Right renal cortex interstitium (tissue), 3 donors: Measurements from ENCODE around the gene UMAD1. TPM values are rescaled to one million over a fixed set of nuclear protein-coding genes. Genes with fewer than 3 reads are reported as not detected.
A peak's percentile ranks its signal among the peaks of the same experiment; 100 is the strongest.

Experiments
- DNase-seq, 3 donors: peaks; one replicate each; pipeline ENCODE4 v3.0.0-alpha.2; 2013; ENCODE audit warnings: low read depth in 3 of 3, low spot score in 2 of 3
- polyA plus RNA-seq, 3 donors: library from polyadenylated mRNA; unstranded; fragments of 120-200 nt; gene quantifications; one replicate each; pipeline ENCODE4 v1.2.1, GENCODE V29; 2013; ENCODE audit not compliant: insufficient read length in 3 of 3

Gene UMAD1
- polyA plus RNA-seq, 3 donors: 18.4 to 23.4 (median 19.4) TPM

GRCh38 chr7:7761340-7761973 is 120.9 kb downstream of the UMAD1 start:
- DNase-seq: no peak

DNA sequence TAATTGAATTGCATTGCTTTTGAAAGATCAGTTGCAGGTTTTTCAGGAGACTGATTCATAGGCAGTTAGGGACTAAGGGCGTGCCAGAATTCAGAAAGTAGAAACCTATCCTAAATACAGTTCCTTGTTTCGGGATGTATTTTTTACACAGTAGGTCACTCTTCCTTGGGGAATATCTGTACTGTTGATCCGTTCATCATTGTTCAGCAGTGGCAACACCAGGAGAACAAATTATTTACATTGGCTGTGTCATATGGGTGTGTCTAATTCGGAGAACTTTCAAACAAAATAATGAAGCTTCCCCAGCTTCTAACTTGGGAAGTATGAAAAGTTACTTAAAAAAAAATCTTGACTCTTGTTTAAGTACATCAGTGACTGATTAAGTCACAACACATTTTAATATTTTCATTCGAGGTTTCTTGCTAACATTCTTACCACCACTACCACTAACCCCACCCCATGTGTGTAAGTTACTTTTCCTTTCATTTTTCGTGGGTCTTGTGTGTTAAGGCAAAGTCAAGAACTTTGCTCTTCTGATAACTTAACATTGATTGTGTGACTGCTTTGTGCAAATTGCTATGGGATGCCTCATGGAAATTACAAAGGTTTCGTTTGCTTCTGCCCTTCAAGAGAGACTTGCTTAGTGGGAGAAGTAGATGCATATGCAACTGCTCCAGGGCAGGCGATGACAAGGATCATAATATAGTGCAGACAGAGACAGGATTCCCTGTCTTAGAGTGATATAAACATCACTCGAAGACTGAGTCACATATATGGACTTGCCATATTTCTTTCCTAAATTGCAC is 121.6 kb downstream of the UMAD1 start:
- peak in 1 of 3 donors; percentile 12 for DNase-seq

GRCh38 chr7:7764520-7765396 is 124.2 kb downstream of the UMAD1 start:
- DNase-seq: no peak

GRCh38 chr7:7765422-7765821 is 124.9 kb downstream of the UMAD1 start:
- no peak for DNase-seq

GRCh38 chr7:7766671-7767070 is 126.1 kb downstream of the UMAD1 start:
- no peak for DNase-seq

- no peak for DNase-seq
Observed at GRCh38 chr7:7768977-7769709, 128.6 kb downstream of the UMAD1 start.

GRCh38 chr7:7769710-7770627 is 129.4 kb downstream of the UMAD1 start:
- no peak for DNase-seq

GRCh38 chr7:7771452-7771851 is 130.9 kb downstream of the UMAD1 start:
- no peak for DNase-seq

DNA sequence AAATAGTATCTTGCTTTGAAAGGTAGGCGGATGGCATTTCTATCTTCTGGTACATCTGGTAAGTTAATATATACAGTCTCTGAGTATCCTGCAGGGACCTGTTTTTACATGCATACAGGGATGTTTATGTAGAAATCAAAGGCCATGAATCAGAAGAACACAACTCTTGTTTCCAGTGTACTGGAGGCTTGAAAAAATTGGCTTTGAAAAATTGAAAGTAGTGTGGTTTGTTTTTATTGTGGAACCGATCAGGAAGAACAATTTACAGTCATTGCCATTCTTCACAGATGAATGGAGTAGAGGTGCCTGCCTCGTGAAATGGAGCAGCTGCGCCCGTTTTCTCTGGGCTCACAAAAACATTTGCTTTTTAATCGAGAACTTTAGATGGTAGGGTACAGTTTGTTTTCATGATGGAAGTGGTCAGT is 131.9 kb downstream of the UMAD1 start:
- DNase-seq: peak in 1 of 3 donors; percentile 9

DNA sequence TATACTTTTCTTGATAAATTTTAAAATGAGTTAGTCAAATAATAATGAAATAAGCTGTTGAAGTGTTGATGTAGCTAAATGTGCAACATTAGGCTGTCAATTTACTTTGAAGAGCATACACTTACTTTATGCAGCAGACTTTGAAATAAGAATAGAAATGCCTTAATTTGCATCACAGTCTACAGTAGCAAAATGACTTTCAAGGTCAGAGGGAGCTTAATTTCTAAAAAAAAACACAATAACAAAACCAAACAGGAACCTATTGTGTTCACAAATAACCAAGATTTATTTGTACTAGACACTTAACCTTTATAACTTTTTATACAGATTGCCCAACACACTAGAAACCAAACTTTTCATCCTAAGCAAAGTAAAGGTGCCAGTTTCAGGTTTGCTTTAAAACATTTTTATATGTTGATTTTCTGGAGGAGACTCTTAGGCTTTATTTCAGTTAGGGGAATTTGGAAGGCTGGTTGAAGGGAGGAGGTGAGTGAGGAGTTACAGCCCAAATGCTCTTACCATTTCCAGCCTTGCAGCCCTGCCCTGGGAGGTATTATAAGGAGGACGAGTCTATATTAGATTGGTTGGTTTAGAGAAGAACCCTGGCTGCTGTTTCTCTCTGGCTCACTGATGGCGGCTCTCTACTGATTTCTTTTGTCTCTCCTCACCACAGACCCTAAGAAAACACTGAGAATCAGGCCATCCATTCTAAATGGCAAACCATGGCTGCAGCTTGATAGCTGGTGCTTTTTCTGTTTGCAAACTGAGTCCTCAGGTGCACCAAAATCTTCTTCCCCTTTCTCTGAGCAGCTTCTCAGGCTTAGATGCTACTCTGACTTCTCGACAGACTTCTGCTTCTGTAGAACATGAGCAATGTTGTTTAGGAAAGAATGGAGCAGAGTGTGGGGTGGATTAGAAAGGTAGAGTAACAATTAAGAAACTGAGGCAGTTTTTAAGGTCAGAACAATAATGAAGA is 133.1 kb downstream of the UMAD1 start:
- DNase-seq: no peak

DNA sequence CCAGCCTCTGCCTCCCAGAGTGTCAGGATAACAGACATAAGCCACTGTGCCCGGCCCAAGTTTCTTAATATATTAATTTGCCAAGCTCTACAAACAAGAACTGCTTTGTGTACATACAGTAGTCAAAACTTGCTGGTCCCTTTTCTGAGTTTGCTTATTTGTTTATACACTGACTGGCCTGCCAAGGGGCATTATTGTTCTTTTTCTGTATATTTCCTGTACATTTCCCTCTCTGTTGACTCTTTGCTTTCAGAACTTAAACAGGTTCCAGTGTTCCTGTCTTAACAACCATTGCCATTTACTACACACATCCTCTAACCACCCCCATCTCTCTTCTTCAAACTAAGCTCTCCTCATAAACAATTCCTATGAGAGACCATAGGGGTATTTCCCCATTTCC is 139.3 kb downstream of the UMAD1 start:
- DNase-seq: no peak

GRCh38 chr7:7783001-7783400 is 142.4 kb downstream of the UMAD1 start:
- no peak for DNase-seq

DNA sequence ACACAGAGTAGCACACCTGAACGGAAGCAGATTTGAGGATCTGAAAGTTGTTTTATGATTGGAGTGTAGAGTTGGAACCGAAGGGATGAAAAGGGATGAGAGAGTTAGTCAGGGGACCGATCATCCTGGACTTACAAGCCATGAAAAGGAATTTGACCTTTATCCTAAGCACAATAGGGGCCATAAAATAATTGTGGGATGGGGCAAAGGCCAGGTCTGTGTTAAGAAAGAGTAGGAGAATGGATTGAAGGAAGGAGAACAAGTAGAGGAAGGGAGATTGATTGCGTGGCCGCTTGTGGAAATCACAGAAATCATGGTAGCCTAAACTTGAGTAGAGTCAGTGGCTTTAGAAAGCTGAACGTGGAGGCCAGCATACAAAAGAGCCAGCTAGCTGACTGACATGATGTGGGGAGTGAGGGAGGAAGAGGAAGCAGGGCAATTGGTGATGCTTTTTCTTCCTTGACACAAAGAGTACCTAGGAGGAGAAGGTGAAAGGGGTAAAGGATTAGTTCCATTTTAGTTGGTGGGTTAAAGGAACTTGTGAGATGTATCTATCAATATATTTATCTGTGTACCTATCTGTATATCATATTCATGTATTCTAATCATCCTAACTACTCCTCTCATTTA is 144.9 kb downstream of the UMAD1 start:
- no peak for DNase-seq

DNA sequence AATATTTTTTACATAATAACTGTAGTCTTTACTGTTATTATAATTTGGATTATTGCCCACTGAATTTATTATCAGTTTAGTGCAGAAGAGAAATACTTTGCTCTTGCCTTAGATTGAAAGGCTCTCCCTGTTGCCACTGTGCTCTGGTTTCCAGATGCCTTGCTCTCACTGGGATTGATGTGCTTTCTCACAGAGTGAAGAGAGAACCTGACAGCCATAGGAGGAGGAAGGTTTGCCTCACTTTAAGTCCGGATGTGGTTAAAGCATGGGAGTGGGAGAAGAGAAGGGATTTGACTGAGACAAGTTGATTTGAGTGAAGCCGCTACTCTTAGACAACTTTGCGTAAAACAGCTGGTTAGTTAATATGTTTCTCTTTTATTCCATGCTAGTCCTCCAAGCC is 146.0 kb downstream of the UMAD1 start:
- no peak for DNase-seq

DNA sequence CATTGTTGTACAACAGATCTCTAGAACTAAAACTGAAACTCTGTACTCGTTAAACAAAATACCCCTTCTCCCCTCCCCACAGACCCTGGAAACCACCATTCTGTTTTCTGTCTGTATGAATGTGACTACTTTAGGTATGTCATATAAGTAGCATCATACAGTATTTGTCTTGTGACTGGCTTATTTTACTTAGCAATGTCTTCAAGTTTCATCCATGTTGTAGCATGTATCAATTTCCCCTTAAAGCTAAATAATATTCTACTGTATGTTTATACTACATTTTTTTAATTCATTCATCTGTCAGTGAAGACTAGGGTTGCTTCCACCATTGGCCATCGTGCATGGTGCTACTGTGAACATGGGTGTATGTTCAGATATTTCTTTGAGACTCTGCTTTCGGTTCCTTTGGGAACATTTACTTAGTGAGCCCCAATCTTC is 149.0 kb downstream of the UMAD1 start:
- DNase-seq: no peak

DNA sequence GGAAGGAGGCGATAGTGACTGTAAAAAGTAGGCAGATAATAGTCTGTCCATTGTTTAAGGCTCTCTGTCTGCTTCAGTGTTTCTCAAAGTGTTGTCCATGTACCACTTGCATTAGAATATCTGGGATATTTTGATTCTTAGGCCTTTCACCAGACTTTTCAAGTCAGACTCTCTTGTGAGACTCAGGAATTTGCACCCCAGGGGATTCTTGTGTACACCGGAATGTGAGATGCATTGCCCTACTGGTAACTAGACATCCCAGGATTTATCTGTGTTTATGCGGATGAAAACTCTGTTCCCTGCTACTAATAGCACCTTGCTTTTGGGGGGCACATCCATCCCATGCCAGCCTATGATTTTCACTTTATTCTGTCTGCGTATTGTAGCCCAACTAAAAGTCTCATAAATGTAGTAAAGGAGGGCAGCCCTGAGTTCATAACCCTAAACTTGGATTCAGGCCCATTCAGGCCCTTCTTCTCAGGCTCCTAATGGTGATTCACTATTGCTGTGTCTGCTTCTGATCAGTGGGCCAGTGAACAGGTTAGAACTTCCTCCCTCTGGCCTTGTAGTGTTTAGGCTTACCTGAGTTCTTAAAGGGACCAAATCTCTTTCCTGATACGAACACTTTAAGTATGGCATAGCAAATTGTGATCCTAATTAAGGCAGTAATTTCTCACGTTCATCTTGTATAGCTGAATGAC is 149.6 kb downstream of the UMAD1 start:
- no peak for DNase-seq

DNA sequence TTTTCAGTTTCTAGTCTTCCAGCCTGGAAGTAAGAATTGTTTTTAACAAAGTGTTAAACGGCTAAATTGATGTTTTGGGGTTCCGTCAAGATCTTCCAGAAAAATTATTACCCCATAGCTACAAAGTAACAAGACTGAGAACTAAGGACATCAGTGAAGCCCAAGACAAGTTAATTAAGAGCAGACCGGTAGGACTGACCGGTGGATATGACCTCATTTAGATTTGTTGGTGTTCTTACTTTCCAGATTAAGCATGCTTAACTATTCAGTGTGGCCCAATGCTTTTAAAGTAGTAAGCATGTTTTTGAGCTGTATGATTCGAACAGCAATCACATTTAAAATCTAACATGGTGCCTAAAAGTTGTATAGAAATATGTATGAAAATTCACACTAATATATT is 151.0 kb downstream of the UMAD1 start:
- no peak for DNase-seq
